A673 (cell line): ENCODE measurements around the gene BCO1.

Experiments
- CTCF ChIP-seq: fragments of 300-800, 200-600 bp; sonication (generic); conservative IDR thresholded peaks from 2 replicates; pipeline ENCODE4 v1.5.1; 2017; ENCODE audit warnings: low read depth, mild to moderate bottlenecking, antibody characterized with exemption, low read length, moderate library complexity, mixed read lengths
- EZH2 ChIP-seq: fragments of 200-600 bp; sonication (generic); IDR thresholded peaks from 2 replicates; pipeline ENCODE4 v1.6.1; 2017; ENCODE audit warnings: borderline replicate concordance, low read depth, mild to moderate bottlenecking, mixed read lengths, antibody characterized with exemption, low read length; ENCODE audit not compliant: poor library complexity, severe bottlenecking

- no peak for TF ChIP-seq EZH2
- TF ChIP-seq CTCF, result no peak
Measured at GRCh38 chr16:81284995-81285600, 46.6 kb downstream of the BCO1 start.
